GM06990 (cell line): Measurements from ENCODE around the gene RAB8B.

Experiments
- DNase-seq: peaks from one replicate; pipeline ENCODE4 v3.0.0-alpha.2; 2011; ENCODE audit not compliant: insufficient read length; ENCODE audit errors: extremely low read depth
- H3K27me3 ChIP-seq: replicated peaks from 2 replicates; pipeline ENCODE4 v1.6.0; 2011; ENCODE audit warnings: low read length; ENCODE audit not compliant: control insufficient read depth, insufficient read depth
- H3K36me3 ChIP-seq: 2 replicates; pipeline ENCODE4 v1.5.1; 2011; ENCODE audit warnings: low read length; ENCODE audit not compliant: control insufficient read depth, insufficient read depth
- H3K4me3 ChIP-seq: replicated peaks from 2 replicates; pipeline ENCODE4 v1.5.1; 2011; ENCODE audit warnings: low read depth, mild to moderate bottlenecking, control low read depth, low read length
- TF ChIP-seq, protein P1 (sequence below): IDR thresholded peaks from 2 replicates; pipeline ENCODE4 v1.5.1; 2011; ENCODE audit warnings: low read length, control low read depth, mild to moderate bottlenecking, inconsistent platforms; ENCODE audit not compliant: insufficient read depth, poor library complexity, severe bottlenecking

Gene RAB8B

DNA sequence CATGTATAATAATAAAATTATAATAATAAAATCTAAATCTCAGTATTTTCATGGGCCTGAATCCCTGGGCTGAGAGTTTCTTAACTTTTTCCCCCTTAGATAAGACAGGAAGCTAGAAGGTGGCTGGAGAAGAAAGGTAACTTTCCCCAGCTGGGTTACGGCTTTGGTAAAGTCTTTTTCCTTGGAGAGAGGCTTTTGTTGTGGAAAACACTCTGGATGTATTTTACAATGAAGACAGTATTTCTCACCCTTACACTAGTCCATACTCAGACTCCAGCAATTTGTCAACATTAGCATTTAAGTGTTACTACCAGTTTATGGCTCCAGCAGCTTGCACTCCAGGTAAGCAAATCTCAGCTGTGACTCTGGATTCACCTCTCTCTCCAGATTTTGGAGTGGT lies 122.9 kb downstream of the RAB8B start:
- Histone ChIP-seq H3K36me3 (no peaks in the 10 kb centered on the region), H3K27me3 (no peaks in the 10 kb centered on the region), H3K4me3 (no peak overlapping the region)
- no peak for DNase-seq
- TF ChIP-seq, protein P1, sequence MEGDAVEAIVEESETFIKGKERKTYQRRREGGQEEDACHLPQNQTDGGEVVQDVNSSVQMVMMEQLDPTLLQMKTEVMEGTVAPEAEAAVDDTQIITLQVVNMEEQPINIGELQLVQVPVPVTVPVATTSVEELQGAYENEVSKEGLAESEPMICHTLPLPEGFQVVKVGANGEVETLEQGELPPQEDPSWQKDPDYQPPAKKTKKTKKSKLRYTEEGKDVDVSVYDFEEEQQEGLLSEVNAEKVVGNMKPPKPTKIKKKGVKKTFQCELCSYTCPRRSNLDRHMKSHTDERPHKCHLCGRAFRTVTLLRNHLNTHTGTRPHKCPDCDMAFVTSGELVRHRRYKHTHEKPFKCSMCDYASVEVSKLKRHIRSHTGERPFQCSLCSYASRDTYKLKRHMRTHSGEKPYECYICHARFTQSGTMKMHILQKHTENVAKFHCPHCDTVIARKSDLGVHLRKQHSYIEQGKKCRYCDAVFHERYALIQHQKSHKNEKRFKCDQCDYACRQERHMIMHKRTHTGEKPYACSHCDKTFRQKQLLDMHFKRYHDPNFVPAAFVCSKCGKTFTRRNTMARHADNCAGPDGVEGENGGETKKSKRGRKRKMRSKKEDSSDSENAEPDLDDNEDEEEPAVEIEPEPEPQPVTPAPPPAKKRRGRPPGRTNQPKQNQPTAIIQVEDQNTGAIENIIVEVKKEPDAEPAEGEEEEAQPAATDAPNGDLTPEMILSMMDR: no peak

DNA sequence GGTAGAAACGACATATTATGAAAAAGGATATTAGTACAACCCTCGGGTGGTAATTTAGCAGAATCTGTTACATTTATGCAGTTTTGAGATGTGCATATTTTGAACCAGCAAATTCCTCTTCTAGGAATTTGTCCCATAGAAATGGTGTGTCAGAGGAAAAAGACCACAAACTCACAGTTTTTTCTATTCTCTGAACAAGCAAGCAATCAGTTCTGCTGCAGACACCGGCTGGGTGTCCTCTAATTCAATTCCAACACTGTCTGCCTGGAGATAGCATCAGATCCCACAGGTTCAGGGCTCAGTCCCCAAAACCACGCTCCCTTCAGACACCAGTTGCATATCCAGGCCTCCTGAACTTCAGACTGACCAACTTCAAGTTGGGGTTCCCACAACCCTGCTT lies 124.4 kb downstream of the RAB8B start:
- H3K4me3 ChIP-seq: no peak overlapping the region
- H3K36me3 ChIP-seq: no peaks in the 10 kb centered on the region
- no peaks in the 10 kb centered on the region for H3K27me3 ChIP-seq
- DNase-seq: no peak
- TF ChIP-seq, protein P1: no peak

DNA sequence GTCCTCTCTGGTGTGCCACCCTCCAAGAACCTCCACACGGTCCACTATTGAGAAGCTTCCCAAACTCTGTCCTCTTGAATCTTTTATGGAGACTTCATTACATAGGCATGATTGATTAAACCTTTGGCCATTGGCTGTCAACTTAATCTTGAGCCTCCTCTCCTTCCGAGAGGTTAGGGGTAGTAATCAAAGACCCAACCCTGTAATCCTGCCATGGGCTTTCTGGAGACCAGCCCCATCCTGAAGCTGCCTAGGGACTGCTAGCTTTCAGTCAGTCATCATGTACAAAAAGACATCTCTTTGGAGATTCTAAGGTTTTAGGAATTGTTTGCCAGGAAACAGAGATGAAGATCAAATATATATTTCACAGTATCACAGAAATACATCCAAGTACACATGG lies 125.0 kb downstream of the RAB8B start:
- TF ChIP-seq, protein P1: no peak
- H3K4me3 ChIP-seq: no peak overlapping the region
- H3K27me3 ChIP-seq: no peaks in the 10 kb centered on the region
- no peaks in the 10 kb centered on the region for H3K36me3 ChIP-seq
- no peak for DNase-seq
